Effector CD8-positive, alpha-beta T cell (primary cell): Measurements from ENCODE around the gene VCL.
"Not testable (repeated sequence)": the region's sequence is repeated elsewhere in the genome, so short reads cannot be mapped to it uniquely, and the experiment has no call there.

Experiments used
- DNase-seq: peaks from one replicate; lab custom pipeline; 2025; lab: John Stamatoyannopoulos, UW

VCL gene

GRCh38 chr10:73971636-73972354, 26.1 kb upstream of the VCL start:
- DNase-seq = no peak

- no peak for DNase-seq
Observed at GRCh38 chr10:73973427-73973826, 24.5 kb upstream of the VCL start.

- DNase-seq = no peak
Observed at GRCh38 chr10:73974309-73974946, 23.5 kb upstream of the VCL start.

GRCh38 chr10:73975388-73975787, 22.5 kb upstream of the VCL start:
- no peak for DNase-seq

GRCh38 chr10:73979141-73979808, 18.6 kb upstream of the VCL start:
- no peak for DNase-seq

- no peak for DNase-seq
Observed at GRCh38 chr10:73979809-73980433, 18.0 kb upstream of the VCL start.

GRCh38 chr10:73981812-73982211, 16.1 kb upstream of the VCL start:
- DNase-seq = no peak

- no peak for DNase-seq
Observed at GRCh38 chr10:73983096-73984047, 14.5 kb upstream of the VCL start.

GRCh38 chr10:73989594-73990150, 8.2 kb upstream of the VCL start:
- no peak for DNase-seq

GRCh38 chr10:73991203-73991883, 6.6 kb upstream of the VCL start:
- no peak for DNase-seq

GRCh38 chr10:73991884-73992245, 6.1 kb upstream of the VCL start:
- DNase-seq = peak; percentile 40

- no peak for DNase-seq
Observed at GRCh38 chr10:73992899-73993788, 4.8 kb upstream of the VCL start.

GRCh38 chr10:73995035-73995358, 2.9 kb upstream of the VCL start:
- DNase-seq = no peak

GRCh38 chr10:73997461-73997786, 492 bp upstream of the VCL start:
- DNase-seq = peak; percentile 56

- DNase-seq = no peak
Observed at GRCh38 chr10:73998623-73998928, 660 bp downstream of the VCL start.

GRCh38 chr10:73998929-73999691, 1.2 kb downstream of the VCL start:
- DNase-seq = no peak

- no peak for DNase-seq
Observed at GRCh38 chr10:73999703-74000102, 1.8 kb downstream of the VCL start.

- DNase-seq = not testable (repeated sequence)
Observed at GRCh38 chr10:74000244-74000643, 2.3 kb downstream of the VCL start.

GRCh38 chr10:74000892-74001669, 3.2 kb downstream of the VCL start:
- DNase-seq = no peak
